ENCODE measurements around the gene TCF7L2.

The TCF7L2 gene

DNA sequence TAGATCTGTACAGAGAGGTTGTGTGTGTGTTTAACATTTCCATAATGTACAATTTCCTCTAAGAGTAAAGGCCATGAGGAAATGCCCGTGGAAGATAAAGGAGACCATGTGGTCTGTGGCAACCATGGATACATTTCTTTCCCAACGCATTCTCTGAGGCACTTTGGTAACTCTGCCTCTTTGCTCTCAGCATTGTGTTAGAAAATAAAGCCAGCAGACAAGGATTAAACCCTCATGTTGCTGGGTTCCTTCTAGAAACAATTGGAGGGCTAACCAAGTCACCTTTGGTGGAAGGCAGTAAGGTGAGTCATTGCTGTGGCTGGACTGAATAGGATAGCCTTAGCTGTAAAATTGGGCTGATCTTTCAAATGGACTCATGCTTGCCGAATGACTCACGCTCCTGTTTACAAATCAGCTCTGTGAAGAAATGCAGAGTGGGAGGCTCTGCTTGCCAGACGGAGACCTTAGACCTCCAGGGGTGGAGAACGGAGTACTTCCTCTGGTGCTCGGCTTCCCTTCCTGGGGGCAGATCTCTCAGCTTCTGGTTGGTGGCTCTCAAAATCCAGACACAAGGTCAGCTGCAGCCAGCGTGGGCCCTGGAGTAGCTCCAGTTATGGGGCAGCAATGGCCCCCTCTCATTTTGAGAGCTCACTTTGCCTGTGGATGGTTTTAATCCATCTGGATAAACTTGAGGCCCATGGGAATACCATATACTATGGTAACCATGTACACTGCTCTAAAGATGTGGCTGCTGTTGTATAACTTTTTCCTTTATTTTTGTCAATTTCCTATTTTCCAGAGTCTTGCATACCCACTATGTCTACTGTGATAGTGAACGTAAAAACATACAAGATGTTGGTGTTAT, 137.3 kb downstream of the TCF7L2 start:
- no peak overlapping the region for H3K4me2 ChIP-seq (ENCODE audit: low read length)
- no peak overlapping the region for H3K27ac ChIP-seq (ENCODE audit: low read depth, low read length, poor library complexity, severe bottlenecking)

DNA sequence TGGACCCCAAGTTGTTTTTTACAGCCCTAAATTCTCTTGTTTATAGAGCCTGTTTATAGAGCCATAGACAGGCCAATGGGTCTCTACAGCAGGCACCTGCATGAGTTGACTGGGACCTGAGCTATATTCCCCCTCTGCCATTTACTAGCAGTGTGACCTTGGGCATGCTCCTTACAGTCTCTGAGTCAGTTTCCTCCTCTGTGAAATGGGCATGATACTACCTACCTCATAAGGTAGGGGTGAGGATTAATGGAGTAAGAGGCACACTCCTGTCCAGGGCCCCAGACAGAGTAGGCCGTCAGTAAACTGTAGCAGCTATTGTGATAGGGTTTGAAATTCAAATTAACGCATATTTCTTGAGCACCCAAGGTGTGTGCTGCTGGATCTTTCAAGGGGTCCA, 138.1 kb downstream of the TCF7L2 start:
- no peaks in the 10 kb centered on the region for H3K4me1 ChIP-seq (ENCODE audit: insufficient read depth, low read length, severe bottlenecking)
- H3K9ac ChIP-seq (ENCODE audit: low read length), result no peak overlapping the region
- no peaks in the 10 kb centered on the region for H3K9me2 ChIP-seq (ENCODE audit: low read depth, low read length)
- H3K4me2 ChIP-seq (ENCODE audit: low read length), result no peak overlapping the region
- no peaks in the 10 kb centered on the region for H3F3A ChIP-seq (ENCODE audit: insufficient read depth, low read length)
- no peaks in the 10 kb centered on the region for H3K79me2 ChIP-seq (ENCODE audit: insufficient read depth, low read length)
- H3K9me3 ChIP-seq (ENCODE audit: low read length), result no peaks in the 10 kb centered on the region
- H3K27ac ChIP-seq (ENCODE audit: low read depth, low read length, poor library complexity, severe bottlenecking), result no peak overlapping the region
- H3K4me3 ChIP-seq (ENCODE audit: low read depth, low read length, poor library complexity, severe bottlenecking), result no peak overlapping the region
- H4K20me1 ChIP-seq (ENCODE audit: insufficient read depth, low read length), result no peaks in the 10 kb centered on the region
- H2AFZ ChIP-seq (ENCODE audit: low read length), result no peak overlapping the region
- no peaks in the 10 kb centered on the region for H3K27me3 ChIP-seq (ENCODE audit: insufficient read depth, low read length)
- H3K36me3 ChIP-seq (ENCODE audit: insufficient read depth, low read length), result peaks cover 5% of the 10 kb centered on the region; the same call in 1 of the 2 replicates
- no peak for TF ChIP-seq EZH2 (IDR thresholded peaks at IDR 0.05; ENCODE audit: borderline replicate concordance, low read length)
- TF ChIP-seq, protein P1, sequence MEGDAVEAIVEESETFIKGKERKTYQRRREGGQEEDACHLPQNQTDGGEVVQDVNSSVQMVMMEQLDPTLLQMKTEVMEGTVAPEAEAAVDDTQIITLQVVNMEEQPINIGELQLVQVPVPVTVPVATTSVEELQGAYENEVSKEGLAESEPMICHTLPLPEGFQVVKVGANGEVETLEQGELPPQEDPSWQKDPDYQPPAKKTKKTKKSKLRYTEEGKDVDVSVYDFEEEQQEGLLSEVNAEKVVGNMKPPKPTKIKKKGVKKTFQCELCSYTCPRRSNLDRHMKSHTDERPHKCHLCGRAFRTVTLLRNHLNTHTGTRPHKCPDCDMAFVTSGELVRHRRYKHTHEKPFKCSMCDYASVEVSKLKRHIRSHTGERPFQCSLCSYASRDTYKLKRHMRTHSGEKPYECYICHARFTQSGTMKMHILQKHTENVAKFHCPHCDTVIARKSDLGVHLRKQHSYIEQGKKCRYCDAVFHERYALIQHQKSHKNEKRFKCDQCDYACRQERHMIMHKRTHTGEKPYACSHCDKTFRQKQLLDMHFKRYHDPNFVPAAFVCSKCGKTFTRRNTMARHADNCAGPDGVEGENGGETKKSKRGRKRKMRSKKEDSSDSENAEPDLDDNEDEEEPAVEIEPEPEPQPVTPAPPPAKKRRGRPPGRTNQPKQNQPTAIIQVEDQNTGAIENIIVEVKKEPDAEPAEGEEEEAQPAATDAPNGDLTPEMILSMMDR (IDR thresholded peaks at IDR 0.05; ENCODE audit: low read length), result no peak

More for the DNA sequence above, 137.3 kb downstream of the TCF7L2 start:
- H3K4me1 ChIP-seq (ENCODE audit: insufficient read depth, low read length, severe bottlenecking), result no peaks in the 10 kb centered on the region
- TF ChIP-seq, protein P1 (IDR thresholded peaks at IDR 0.05; ENCODE audit: low read length), result no peak
- no peak for TF ChIP-seq EZH2 (IDR thresholded peaks at IDR 0.05; ENCODE audit: borderline replicate concordance, low read length)
- H3K27me3 ChIP-seq (ENCODE audit: insufficient read depth, low read length), result no peaks in the 10 kb centered on the region
- H3K9me2 ChIP-seq (ENCODE audit: low read depth, low read length), result no peaks in the 10 kb centered on the region
- no peaks in the 10 kb centered on the region for H3F3A ChIP-seq (ENCODE audit: insufficient read depth, low read length)
- H3K9ac ChIP-seq (ENCODE audit: low read length), result no peak overlapping the region
- H3K79me2 ChIP-seq (ENCODE audit: insufficient read depth, low read length), result 0 out of 2 replicates have a peak, but pooled peaks cover 1% of the 10 kb centered on the region
- no peak overlapping the region for H2AFZ ChIP-seq (ENCODE audit: low read length)
- H4K20me1 ChIP-seq (ENCODE audit: insufficient read depth, low read length), result no peaks in the 10 kb centered on the region
- H3K36me3 ChIP-seq (ENCODE audit: insufficient read depth, low read length), result peaks cover 4% of the 10 kb centered on the region; the same call in 1 of the 2 replicates
- no peak overlapping the region for H3K4me3 ChIP-seq (ENCODE audit: low read depth, low read length, poor library complexity, severe bottlenecking)
- H3K9me3 ChIP-seq (ENCODE audit: low read length), result no peaks in the 10 kb centered on the region

DNA sequence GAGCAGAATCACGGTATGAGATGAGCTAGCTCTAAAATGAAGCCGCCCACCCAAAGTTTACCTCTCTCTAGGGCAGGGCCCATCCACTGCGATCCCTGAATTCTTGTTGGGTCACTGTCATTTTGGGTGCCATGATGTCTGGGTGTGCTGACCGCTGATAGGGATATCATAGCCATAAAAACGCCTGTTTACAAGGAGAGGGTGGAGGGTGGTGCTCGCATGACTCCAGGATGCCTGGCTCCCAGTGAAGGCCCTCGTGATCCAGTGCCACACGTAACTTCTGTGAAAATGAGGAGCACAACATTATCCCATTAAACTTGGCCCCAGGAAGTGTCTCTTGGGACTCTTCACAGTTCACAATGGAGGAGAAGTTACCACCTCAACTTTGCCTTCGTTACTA, 139.5 kb downstream of the TCF7L2 start:
- Histone ChIP-seq H3F3A (ENCODE audit: insufficient read depth, low read length) (no peaks in the 10 kb centered on the region), H3K4me2 (ENCODE audit: low read length) (no peak overlapping the region), H3K9ac (ENCODE audit: low read length) (no peak overlapping the region), H3K9me2 (ENCODE audit: low read depth, low read length) (no peaks in the 10 kb centered on the region), H3K9me3 (ENCODE audit: low read length) (no peaks in the 10 kb centered on the region), H4K20me1 (ENCODE audit: insufficient read depth, low read length) (no peaks in the 10 kb centered on the region), H3K79me2 (ENCODE audit: insufficient read depth, low read length) (no peaks in the 10 kb centered on the region), H3K4me1 (ENCODE audit: insufficient read depth, low read length, severe bottlenecking) (peaks cover 8% of the 10 kb centered on the region), H3K36me3 (ENCODE audit: insufficient read depth, low read length) (peaks cover 5% of the 10 kb centered on the region; the same call in 1 of the 2 replicates), H3K27ac (ENCODE audit: low read depth, low read length, poor library complexity, severe bottlenecking) (no peak overlapping the region), H3K27me3 (ENCODE audit: insufficient read depth, low read length) (no peaks in the 10 kb centered on the region), H2AFZ (ENCODE audit: low read length) (no peak overlapping the region), H3K4me3 (ENCODE audit: low read depth, low read length, poor library complexity, severe bottlenecking) (no peak overlapping the region)
- TF ChIP-seq, protein P1 (IDR thresholded peaks at IDR 0.05; ENCODE audit: low read length), result no peak
- no peak for TF ChIP-seq EZH2 (IDR thresholded peaks at IDR 0.05; ENCODE audit: borderline replicate concordance, low read length)
